GM20431 (cell line): ENCODE measurements around the gene HPS6.

Experiments
- in situ Hi-C: fragments of 300-500 bp; cut with MseI, MboI; formaldehyde crosslinking; loops from one replicate; pipeline ENCODE4 v1.15.0; 2020; ENCODE audit warnings: low sequenced_read_pairs; ENCODE audit not compliant: unreplicated experiment

Gene HPS6

GRCh38 chr10:102067091-102067916, 2.2 kb downstream of the HPS6 start:
- in situ Hi-C loops, result no loop called here

GRCh38 chr10:102068216-102068615, 3.1 kb downstream of the HPS6 start:
- in situ Hi-C loops, result no loop called here

GRCh38 chr10:102069071-102069470, 3.9 kb downstream of the HPS6 start:
- in situ Hi-C loops, result no loop called here

- in situ Hi-C loops, result no loop called here
Observed at GRCh38 chr10:102072673-102073527, 7.8 kb downstream of the HPS6 start.

- in situ Hi-C loops, result no loop called here
Observed at GRCh38 chr10:102083541-102083940, 18.4 kb downstream of the HPS6 start.

GRCh38 chr10:102085336-102085735, 20.2 kb downstream of the HPS6 start:
- in situ Hi-C loops, result no loop called here

- in situ Hi-C loops, result no loop called here
Observed at GRCh38 chr10:102086196-102086595, 21.0 kb downstream of the HPS6 start.

- in situ Hi-C loops, result no loop called here
Observed at GRCh38 chr10:102090772-102091171, 25.6 kb downstream of the HPS6 start.

GRCh38 chr10:102096449-102096848, 31.3 kb downstream of the HPS6 start:
- in situ Hi-C loops, result no loop called here

- in situ Hi-C loops, result no loop called here
Observed at GRCh38 chr10:102101152-102101551, 36.0 kb downstream of the HPS6 start.

GRCh38 chr10:102102421-102102820, 37.3 kb downstream of the HPS6 start:
- in situ Hi-C loops, result no loop called here

- in situ Hi-C loops, result no loop called here
Observed at GRCh38 chr10:102106998-102107397, 41.8 kb downstream of the HPS6 start.

GRCh38 chr10:102109166-102110116, 44.3 kb downstream of the HPS6 start:
- in situ Hi-C loops, result no loop called here

- in situ Hi-C loops, result no loop called here
Observed at GRCh38 chr10:102111276-102111675, 46.1 kb downstream of the HPS6 start.

GRCh38 chr10:102112210-102112817, 47.2 kb downstream of the HPS6 start:
- in situ Hi-C loops, result no loop called here

GRCh38 chr10:102113261-102113955, 48.3 kb downstream of the HPS6 start:
- in situ Hi-C loops, result no loop called here

- in situ Hi-C loops, result no loop called here
Observed at GRCh38 chr10:102113956-102114857, 49.1 kb downstream of the HPS6 start.
